SKM-1 treated with dmso at 0.1 percent for 144 hours (cell line): Measurements from ENCODE around the gene MARCHF10.

Source experiments
- DNase-seq: peaks from one replicate; lab custom pipeline; 2025; ENCODE audit not compliant: unreplicated experiment; lab: John Stamatoyannopoulos, UW

MARCHF10 gene

DNA sequence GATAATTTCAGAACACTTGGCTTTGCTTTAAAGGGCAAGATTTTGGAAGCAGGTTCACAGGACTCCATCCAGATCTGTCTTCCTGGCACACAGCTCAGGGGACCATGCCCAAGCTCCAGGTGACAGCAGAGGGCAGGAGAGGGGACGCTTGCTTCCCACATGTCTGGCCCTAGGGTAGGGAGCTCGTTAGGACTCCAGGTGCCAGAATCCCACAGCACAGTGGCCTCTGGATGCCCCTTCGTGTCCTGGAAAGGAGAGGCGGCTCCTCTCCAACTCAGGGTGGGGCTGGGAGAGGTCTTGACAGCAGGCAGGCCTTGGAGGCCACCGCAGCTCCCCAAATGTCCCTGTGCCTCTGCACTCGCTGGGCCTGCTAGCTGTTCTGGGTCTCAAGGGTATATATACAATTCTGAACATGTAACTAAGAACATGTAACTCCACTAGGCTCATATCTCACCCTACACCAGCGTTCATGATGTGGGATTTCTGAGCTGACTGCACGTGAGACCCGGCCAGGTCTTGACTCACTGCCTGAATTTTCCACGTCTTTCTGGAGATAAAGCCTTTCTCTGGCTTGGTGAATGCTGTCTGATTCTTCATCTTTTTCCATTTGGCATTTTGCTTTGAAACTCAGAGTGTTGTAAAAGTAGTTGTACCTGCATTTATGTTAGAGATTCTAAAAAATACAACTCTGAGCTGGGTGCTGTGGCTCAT, 52.8 kb downstream of the MARCHF10 start:
- no peak for DNase-seq

DNA sequence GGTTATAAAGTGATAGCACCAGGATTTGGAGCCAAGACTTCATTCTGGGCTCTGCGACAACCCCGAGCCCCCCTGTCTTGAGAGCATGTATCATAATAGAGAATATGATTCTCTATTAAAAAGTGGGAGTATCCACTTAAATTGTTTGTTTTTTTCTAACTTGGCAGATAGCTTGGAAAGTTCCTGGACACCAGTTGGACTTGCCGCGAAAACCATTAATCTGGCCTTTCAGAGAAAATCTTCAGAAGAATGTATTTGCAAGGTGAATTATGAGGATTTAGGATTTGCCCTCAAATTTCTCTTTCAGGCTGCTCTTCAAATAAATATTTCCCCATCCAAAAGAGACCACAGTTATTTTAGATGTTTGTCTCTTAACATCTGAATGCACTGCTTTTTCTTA, 53.5 kb downstream of the MARCHF10 start:
- DNase-seq, result no peak

DNA sequence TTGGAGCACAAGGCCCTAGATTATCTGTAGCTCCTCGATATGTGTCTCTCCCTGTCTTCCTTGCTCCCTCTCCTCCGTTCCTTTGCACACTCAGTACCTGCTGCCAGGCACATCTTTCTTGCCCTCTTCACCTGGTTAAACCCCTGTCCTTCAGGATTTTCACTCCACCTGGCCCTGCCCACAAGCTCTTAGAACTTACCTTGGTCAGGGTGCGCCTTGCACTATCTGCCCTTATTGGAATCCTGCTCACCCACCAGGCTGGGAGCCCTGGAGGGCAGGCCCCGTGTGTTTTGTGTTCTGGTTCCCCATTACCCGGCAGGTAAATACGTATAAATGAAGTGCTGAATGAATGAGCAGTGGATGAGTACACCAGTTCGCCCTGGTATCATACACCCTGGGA, 54.6 kb downstream of the MARCHF10 start:
- DNase-seq, result no peak

DNA sequence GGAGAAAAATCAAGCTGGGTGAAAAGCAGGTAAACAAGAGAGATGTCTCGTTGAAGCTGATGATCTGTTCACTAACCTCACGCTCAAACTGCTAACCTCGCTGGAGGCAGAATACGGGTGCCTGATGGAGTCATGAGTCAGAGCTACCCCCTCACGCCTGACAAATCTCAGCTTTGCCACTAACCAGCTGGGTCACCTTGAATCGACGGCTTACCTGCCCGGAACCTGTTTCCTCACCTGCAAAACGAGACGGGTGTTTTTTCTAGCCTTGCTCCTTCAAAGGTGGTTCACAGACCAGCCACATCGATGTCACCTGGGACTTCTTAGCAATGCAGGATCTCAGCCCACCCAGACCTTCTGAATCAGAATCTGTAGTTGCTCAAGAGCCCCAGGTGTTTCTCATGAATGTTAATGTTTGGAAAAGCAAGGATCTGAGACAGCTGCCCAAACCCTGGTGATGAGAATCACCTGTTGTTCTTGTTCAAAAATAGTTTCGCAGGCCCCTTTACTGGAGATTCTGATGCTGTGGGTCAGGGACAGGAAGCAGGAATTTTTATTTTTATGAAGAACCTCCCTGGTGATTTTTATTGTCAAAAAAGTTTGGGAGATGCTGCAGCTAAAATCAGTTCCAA, 56.9 kb downstream of the MARCHF10 start:
- DNase-seq, result no peak

DNA sequence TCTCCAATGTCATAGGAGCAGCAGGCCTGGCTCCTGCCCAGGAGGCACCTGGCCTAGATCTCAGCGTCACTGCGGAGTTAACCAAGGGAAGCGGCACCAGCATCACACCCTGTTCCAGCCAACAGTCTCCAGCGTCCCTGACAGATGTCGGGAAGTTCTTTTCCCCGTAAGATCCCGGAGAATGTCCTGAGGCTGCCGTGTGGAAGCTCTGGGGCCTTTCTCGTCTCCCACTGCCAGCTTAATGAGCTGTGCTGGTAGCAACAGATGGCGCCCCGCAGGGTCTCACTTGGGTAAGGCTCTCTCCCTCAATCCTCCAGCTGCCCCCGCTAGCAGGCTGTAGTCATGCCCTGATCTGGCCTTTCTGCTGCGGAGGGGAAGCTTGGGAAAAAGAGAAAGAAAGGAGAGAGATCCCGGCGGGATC, 57.5 kb downstream of the MARCHF10 start:
- no peak for DNase-seq

DNA sequence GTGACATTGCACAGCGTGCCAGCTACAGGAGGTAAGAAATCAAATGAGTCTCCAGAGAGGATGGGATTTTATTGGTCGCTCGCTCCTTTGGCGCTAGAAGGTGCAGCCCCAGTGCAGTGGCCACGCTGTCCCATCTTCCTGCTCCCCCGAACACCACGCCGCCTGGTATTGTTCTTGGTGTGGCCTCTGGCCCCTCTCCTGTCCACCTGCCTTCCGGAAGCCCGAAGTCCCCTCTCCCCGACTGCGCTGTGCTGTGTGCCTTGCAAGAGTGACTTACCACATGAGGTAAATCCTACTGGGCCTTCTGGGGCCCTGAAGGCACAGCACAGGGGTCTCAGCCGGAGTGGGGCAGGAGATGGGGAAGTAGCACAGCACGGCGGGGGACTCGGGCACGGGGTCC, 58.2 kb downstream of the MARCHF10 start:
- no peak for DNase-seq

DNA sequence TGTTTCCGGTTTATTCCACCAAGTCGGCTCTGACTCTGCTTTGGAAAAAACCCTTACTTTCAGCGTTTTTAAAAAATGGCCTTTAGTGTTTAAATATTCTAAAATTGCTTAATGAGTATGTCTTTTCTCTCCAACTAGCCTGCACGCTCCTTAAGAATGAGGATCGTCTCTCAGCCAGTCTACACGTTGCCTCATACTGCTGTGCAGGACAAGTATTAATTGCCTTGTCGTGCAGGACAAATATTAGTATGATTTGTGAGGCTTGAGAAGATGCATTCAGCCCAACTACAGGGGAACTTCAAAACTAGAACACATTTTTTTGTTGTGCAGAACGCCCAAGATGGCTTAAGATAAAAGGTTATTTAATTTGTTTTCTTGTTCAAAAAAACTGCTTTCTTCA, 61.2 kb downstream of the MARCHF10 start:
- DNase-seq, result no peak

DNA sequence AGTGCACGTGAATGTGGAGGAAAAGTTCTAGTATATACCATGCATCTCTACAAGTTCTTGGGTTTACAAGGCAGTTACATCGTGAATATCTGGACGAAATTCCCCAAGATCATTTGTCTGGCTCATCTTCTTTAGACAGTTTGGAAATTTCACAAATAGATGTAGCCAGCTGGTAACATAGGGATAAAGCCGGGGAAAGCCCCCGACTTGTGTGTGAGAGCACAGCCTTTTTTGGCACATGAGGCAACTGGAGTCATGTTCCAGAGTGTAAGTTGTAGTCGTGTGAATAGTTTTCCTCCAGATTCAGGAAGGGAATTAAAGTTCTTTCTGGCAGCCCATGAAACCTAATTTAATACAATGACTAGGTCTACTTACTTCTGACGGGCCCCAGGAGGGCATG, 62.3 kb downstream of the MARCHF10 start:
- DNase-seq, result no peak

DNA sequence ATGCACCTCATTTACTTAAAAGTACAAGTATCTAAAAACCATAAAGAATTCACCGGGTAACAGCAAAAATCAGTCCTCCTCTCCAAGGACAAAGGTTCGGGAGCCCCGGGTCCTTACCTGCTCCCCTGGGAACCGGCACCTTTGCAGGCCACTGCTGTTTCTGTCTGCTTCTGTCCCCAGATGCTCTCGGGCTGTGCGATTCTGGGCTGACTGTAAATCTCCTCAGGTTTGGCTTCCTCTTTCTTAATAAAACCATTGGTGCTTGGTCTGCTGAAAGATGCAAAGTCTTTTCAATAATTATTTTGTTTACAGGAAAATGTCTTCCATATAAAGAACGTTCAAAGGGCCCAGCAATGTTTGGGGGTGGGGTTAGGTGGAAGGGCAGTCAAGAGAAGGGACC, 63.9 kb downstream of the MARCHF10 start:
- no peak for DNase-seq

DNA sequence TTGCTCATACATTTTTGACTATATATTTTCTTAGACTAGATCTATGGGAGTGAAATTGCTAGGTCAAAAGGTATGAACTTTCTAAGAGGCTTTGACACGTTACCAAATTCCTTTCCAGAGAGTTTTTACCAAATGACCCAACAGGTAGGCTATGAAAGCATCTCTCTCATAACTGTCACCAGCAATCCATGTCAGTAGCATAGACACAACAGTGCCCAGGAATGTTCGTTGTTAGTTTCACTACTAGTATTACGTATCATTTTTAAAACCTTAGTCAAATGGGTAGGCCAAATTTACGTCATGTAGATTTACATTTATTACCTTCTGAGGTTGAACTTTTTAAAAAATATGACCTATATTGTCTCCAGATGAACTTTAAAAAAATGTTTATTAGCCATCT, 66.8 kb downstream of the MARCHF10 start:
- no peak for DNase-seq

DNA sequence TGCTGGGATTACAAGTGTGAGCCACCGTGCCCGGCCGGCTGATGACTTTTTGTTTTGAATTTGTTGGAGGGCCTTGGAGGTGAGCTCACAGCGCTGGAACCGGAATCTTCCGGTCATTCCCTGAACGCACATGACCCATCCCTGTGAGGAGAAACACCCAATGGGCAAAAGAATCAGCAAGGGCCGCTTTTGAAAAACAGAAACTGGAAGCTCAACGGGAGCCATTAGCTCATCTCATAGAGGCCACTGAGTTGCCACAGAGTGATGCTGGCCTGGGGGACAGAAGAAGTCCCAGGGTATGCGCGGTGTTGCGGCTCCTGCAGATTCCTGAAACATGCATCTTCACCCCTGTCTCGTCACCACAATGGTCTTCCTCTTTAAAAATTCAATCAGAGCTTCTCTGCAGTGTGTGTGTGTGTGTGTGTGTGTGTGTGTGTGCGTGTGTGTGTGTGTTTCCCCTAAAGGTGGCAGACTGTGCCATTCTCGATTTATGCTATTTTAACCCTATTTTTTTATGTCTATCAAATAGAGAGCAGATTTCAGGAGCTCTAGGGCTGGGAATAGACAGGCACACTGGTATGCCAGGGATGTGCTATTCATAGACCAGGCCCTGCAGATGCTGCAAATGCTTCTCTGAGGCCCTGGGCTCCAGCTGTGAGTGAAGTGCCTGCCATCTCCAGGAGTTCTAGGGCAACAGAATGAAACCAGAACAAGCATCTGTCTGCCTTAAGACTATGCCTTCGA, 68.3 kb downstream of the MARCHF10 start:
- DNase-seq, result no peak

DNA sequence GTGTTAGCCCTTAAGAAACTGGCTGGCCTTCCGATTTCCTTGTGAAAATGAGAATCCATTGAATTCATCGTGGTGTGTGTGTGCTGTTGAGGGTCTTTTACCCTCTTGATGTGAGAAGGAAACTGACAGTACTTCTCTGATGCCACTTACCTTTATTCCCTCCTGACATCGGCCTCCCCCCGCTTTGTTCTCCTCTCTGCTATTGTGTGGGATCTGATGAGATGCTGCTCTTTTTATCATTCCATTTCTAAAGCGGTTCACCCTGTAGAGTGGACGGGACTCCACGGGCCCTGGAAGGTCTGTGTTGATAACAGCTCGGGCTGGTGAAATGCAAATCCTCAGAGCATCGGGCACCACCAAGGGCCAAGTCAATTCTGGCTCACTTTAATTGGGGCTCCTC, 69.8 kb downstream of the MARCHF10 start:
- no peak for DNase-seq

DNA sequence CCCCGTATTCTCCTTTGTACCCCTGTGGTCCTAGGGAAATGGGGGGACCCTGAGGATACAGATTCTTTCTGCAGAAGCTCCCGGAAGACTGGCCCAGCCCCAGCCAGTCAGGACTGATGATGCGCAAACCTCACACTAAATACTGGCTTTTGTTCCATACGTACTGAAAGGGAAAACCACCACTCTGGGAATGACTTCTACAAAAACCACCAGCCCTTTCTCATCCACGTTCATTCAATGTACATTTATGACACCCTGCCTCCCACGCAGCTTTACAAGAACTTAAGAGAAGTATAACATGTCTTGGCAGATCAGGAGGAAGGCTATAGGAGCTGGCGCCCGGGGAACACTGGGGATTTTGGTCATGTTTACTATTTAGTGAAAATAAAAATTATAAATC, 70.6 kb downstream of the MARCHF10 start:
- no peak for DNase-seq

DNA sequence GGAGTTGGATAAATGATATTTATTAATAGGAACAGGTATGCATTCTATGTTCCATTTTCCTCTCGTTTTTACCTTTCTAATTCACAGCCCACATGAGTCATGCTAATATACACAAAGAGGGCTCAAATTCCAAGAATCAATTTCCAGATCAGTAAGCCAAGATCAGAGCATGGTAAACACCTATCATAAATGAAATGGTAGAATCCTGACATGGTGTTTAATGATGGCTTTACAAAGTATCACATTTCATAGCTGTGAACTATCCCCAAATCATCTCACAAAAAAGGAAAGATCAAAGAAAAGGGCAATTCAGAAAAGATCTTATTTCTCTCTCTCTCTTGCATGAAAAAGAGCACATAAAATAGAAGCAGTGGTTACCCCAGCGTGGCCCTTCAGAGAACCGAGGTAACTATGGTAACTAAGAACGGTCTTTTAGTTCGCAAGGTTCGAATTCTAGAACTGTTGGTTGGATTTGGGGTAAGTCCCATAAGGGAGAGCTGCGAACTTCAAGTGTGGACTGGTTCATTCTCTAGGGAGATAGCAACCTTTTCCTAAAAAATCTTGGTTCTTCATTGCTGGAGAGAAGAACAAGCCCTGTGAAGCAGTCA, 73.0 kb downstream of the MARCHF10 start:
- no peak for DNase-seq

DNA sequence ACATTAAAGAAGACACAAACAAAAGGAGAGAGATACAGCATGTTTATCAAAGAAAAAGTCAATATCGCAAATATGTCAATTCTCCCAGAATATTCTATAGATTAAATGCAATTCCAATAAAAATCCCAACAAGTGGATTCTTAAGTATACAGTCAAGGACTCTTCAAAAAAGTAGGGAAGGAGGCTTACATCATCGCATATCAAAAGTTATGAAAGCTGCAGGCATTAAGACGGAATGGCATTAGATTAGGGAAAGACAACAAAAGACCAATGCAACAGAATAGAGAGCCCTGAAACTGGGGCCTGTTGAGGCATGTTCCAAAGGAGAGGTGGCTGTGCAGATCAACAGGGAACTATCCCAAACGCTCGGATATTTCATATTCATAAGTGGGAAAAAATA, 76.0 kb downstream of the MARCHF10 start:
- DNase-seq, result no peak

DNA sequence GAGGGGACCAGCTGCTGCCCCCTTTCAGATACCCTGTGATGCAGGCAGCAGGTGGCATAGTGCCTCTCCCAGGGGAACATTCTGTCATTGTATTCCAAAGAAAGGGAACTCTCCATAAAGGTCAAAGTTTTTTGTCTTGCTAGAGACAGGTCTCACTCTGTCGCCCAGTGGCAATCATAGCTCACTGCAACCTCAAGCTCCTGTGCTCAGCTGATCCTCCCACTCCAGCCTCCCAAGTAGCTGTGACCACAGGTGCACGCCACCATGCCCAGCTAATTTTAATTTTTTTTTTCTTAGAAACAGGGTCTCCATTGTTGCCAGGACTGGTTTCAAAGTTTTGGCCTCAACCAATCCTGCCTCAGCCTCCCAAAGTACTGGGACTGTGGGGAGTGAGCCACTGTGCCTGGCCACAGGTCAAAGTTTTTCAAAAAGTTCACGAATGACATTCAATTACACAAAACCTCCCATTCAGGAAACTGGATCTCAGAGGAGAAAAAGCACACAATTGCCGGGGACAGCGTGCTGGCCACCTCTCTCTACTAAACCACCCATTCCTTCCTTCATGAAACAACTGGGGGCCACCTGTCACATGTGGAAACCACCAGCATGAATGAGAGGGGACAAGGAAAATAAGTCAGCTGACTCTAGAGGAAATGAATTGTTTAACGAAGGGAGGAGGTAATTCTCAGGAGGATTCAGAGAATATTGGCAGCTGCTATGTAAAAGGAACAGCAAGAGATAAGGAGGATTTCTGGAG, 80.0 kb downstream of the MARCHF10 start:
- no peak for DNase-seq

DNA sequence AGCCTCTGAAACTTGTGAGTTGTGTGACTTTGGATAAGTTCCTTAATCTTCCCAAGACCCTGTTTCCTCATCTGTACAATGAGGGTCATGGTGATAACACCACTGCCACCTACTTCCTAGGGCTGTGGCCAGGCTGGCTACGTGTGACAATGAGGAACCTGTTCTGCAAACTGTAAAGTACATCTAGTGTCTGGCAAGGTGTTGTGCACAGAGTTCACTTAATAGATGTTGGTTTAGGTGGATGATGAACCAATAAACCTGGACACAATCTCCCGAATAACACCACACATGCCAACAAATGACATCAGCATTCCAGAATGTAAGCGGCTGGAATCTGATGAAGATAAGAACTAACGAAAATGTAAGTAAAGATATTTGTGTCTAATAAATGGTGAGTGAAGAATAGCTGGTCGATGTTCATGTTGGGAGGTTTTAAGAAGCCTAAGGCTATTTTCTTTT, 82.3 kb downstream of the MARCHF10 start:
- peak; percentile 47 for DNase-seq

DNA sequence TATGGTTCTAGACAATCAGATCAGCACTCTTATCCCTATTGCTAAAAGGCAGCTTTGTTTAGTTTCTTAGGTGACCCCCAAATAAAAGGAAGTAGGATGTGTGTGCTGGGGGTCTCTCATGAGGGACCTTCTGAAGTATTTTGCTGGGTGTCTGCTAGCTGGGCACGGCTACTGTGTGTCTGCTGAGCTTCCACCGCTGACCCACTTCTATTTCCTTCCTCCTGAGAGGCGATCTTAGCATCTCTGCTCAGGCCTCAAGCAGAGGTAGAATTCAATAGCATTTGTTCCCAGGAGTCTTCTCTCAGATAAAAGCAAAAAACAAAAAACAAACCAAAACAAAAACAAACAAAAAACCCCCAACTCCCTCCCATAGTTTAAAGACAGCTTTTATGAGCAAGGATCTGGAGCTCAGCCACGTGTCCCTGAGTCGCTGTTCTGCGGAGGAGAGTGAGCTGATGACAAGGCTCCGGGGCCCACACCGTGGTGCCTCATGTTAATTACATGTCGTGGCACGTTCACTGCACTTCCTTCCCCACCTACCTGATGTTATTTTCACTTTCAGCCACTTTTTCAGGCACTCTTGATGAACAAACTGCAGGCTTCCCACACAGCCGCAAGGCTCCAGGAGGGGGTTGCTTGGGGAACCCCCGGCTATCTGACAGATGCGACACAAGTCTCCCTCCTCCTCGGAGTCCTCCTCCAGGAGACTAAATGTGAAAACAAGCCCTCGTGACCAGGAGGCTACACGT, 83.5 kb downstream of the MARCHF10 start:
- DNase-seq, result no peak

DNA sequence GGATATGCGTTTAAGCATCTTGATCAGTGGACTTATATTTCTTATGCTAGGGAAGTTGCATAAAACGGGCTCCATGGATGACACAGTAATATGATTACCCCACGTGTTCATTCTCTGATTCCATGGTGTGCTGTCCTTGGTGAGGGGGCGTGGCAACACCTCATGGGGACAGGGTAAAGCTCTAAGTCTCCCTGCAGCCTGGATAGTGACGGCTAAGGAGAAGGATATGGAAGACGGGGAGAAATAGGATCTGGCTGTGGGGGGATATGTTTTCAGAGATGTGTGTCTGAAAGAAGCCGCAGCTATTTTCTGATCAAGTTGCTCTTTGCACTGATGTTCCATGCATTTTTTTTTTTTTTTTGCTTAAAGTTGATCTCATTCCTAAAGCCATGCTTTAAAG, 84.3 kb downstream of the MARCHF10 start:
- no peak for DNase-seq

DNA sequence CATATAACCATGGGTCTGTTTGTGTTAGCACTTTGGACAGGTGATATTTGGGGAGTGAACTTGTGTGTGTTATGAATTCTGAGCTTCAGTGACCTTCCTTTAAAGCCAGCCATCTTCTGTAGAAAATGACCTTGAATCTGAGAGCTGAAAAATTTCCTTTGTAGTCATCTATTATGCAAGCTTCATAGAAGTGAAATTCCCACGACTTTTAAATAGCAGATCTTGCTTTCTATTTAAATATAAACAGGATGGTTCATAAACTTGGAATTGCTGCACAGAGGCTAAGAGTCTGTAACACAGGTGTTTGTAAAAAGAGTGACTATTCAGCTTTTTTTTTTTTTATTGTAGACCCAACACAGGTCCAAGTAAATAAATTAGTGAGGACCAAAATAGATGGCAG, 85.5 kb downstream of the MARCHF10 start:
- no peak for DNase-seq
